Panc1 (cell line): Measurements from ENCODE around the gene VPS13A.

Experiments
- CTCF ChIP-seq: fragments of 450-650 bp; IDR thresholded peaks from 2 replicates; pipeline ENCODE4 v1.5.1; 2017; ENCODE audit warnings: mild to moderate bottlenecking
- POLR2AphosphoS5 ChIP-seq: IDR thresholded peaks from 2 replicates; pipeline ENCODE4 v1.6.1; 2012; ENCODE audit warnings: mild to moderate bottlenecking, low read depth, low read length, moderate library complexity
- REST ChIP-seq, 2 experiments: IDR thresholded peaks; 2 replicates each; pipeline ENCODE4 v1.6.1; 2011 to 2012; ENCODE audit warnings: low read depth in 2 of 2, control low read depth in 1 of 2, low read length in 1 of 2, mild to moderate bottlenecking in 1 of 2, moderate library complexity in 1 of 2; ENCODE audit not compliant: insufficient read depth in 1 of 2
- SIN3A ChIP-seq: IDR thresholded peaks from 2 replicates; pipeline ENCODE4 v1.6.1; 2012; ENCODE audit warnings: low read depth, mild to moderate bottlenecking, low read length, moderate library complexity, borderline replicate concordance; ENCODE audit not compliant: insufficient read depth
- TCF7L2 ChIP-seq: IDR thresholded peaks from 2 replicates; pipeline ENCODE4 v1.6.1; 2011; ENCODE audit warnings: mild to moderate bottlenecking, low read depth, low read length, inconsistent platforms

DNA sequence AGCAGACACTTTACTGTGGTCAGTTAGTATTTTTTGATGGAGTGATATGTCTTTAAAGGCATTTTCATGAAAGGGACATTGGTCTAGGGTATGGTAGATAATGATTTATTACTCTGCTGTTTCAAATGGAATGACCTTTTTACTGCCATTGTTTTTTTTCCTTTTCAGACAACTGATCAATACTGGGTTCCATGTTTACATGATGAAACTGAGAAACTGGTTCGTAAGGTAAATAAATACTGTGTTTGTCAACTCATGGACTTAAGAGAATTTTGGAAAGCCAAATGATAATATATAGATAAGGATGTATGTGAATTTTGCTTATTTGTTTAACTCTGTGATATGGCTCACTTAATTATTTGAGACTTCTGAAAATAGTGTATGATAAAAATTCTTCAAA is 35.5 kb downstream of the VPS13A start:
- TF ChIP-seq CTCF (no peak), SIN3A (no peak), POLR2AphosphoS5 (no peak), REST (IDR thresholded peaks at IDR 0.05; ENCODE audit: insufficient read depth in 1 of 2, low read depth in 2 of 2, low read length in 1 of 2) (no peak), TCF7L2 (no peak)
